DOHH2 (cell line): Measurements from ENCODE around the gene RABGAP1L.

Experiments
- EZH2phosphoT487 ChIP-seq: fragments of 200-600 bp; sonication (generic); IDR thresholded peaks from 2 replicates; pipeline ENCODE4 v1.6.1; 2017; ENCODE audit warnings: borderline replicate concordance, mild to moderate bottlenecking, antibody characterized with exemption, low read length, moderate library complexity, mixed read lengths
- TF ChIP-seq, protein P1 (sequence below): fragments of 200-600 bp; sonication (generic); IDR thresholded peaks from one replicate; pipeline ENCODE4 v1.5.1; 2014; ENCODE audit warnings: antibody characterized with exemption, mild to moderate bottlenecking, low read depth, low read length; ENCODE audit not compliant: poor library complexity, severe bottlenecking

DNA sequence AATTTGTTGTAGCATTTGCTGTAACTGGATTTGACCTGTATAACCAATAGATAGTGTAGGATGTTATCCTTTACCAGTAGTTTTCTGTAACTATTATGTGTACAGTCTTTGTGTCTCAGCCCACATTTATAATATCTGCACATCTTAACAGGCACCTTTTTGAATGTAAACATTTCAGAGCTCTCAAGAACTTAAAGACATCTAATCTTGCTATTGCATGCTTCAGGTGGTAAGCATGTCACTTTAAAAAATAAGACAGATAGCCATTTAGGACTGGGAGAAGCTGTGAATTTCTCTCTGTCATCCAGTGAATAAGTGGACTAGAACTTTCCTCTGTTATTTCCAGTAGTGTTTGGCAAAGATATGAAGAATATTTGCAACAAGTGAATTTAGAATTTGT lies 265.8 kb downstream of the RABGAP1L start:
- TF ChIP-seq, protein P1, sequence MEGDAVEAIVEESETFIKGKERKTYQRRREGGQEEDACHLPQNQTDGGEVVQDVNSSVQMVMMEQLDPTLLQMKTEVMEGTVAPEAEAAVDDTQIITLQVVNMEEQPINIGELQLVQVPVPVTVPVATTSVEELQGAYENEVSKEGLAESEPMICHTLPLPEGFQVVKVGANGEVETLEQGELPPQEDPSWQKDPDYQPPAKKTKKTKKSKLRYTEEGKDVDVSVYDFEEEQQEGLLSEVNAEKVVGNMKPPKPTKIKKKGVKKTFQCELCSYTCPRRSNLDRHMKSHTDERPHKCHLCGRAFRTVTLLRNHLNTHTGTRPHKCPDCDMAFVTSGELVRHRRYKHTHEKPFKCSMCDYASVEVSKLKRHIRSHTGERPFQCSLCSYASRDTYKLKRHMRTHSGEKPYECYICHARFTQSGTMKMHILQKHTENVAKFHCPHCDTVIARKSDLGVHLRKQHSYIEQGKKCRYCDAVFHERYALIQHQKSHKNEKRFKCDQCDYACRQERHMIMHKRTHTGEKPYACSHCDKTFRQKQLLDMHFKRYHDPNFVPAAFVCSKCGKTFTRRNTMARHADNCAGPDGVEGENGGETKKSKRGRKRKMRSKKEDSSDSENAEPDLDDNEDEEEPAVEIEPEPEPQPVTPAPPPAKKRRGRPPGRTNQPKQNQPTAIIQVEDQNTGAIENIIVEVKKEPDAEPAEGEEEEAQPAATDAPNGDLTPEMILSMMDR = no peak
- no peak for TF ChIP-seq EZH2phosphoT487
